Measurements from ENCODE around the gene NNT.

DNA sequence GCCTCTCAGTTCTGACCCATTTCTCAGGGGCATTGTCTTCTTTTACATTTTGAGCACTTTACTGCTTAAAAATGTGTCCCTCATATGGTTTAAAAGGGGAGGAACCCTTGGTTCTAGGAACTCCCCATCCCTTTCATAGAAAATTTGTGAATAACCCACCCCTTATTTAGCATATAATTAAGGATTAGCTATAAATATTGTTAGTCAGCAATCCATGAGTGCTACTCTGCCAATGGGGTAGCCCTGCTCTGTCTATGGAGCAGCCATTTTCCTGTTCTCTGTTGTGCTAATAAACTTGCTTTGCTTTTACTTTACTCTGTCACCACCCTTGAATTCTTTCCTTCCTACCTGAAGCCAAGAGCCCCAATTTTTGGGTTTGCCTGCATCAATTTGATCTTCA, 12.3 kb upstream of the NNT start:
- TF ChIP-seq EZH2phosphoT487 (IDR thresholded peaks at IDR 0.05) (no peak), EZH2 (IDR thresholded peaks at IDR 0.05) (no peak)
- TF ChIP-seq, protein P1, sequence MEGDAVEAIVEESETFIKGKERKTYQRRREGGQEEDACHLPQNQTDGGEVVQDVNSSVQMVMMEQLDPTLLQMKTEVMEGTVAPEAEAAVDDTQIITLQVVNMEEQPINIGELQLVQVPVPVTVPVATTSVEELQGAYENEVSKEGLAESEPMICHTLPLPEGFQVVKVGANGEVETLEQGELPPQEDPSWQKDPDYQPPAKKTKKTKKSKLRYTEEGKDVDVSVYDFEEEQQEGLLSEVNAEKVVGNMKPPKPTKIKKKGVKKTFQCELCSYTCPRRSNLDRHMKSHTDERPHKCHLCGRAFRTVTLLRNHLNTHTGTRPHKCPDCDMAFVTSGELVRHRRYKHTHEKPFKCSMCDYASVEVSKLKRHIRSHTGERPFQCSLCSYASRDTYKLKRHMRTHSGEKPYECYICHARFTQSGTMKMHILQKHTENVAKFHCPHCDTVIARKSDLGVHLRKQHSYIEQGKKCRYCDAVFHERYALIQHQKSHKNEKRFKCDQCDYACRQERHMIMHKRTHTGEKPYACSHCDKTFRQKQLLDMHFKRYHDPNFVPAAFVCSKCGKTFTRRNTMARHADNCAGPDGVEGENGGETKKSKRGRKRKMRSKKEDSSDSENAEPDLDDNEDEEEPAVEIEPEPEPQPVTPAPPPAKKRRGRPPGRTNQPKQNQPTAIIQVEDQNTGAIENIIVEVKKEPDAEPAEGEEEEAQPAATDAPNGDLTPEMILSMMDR (IDR thresholded peaks at IDR 0.05), result no peak

All from neural progenitor cell (in vitro differentiated cells).